ENCODE data around the gene PRKAG2.

The PRKAG2 gene

DNA sequence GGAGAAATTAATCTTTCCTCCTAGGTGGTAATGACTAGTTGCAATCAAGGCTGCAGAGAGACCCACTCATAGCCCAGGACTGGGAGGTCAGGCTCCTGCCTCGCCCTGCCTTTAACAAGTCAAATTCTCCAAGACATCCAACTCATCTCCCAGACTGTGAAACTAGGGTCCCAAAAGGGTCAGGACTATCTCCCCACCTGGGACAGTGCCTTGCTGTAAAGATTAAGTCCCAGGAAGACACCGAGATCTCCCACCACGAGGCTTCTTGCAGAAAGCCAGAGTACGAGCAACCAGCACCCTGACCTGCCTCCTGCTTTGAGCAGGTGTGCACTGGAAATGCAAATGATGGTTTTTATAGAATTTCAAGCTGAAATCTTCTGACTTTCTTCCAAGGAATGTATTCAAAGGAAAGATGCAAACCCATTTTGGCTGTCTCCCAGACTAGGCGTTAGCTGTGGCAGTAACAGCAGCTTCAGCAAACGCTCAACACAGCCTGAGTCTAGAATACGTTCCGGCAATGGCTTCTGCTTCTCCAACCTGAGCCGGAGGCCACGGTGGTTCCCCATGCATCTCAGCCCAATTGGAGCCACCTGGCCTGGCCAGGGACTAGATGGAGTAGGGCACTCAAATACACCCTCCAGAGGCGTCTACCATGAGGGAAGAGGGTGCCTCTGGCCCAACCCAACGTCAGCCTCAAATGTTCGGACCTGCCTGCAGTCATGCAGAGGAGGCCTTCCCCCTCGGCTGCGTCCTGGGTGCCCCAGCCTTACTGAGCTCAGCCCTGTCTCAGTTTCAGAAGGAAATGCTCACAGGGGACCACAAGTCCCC is 170.4 kb downstream of the PRKAG2 start:
- no peak overlapping the region for H3K4me3 ChIP-seq (ENCODE audit: low read length)
- H3K36me3 ChIP-seq (ENCODE audit: control insufficient read depth, insufficient read depth, low read length) = no peaks in the 10 kb centered on the region
- H3K9me3 ChIP-seq (ENCODE audit: control insufficient read depth, low read length) = no peaks in the 10 kb centered on the region
- no peak overlapping the region for H3K9ac ChIP-seq (ENCODE audit: low read length)
- H3K4me1 ChIP-seq (ENCODE audit: control insufficient read depth, insufficient read depth, low read length) = peaks cover 9% of the 10 kb centered on the region
- no peaks in the 10 kb centered on the region for H3K27me3 ChIP-seq (ENCODE audit: control insufficient read depth, insufficient read depth, low read length)

DNA sequence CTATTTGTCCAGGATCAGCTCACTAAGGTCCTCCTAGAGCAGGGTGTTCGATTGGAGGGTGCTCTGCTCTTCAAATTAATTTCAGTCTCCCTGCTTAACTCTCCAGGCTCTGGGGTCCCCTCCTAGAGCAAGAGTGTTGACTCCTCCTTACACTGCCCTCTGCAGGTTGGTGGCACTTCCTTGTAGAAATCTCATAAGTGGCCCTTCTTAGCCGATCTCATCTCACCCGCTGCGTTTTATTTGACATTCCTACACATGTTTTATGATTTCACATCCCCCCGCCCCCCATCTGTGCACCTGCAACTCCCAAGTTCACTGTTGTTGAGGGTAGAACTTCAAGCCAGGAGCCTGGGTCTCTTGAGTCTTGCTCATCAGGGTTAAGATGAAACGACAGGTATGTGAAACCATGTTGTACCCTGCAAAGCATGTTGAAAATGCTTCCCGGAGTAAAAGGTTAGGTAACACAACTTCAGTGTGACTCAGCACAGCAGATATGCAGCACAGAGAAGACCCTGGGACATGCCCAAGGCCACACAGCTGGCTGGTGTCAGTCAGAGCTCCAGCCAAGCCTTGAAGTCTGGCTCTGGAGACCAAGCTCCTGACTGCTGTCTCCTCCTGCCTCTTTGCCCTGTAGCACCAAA is 171.2 kb downstream of the PRKAG2 start:
- Histone ChIP-seq H3K27me3 (ENCODE audit: control insufficient read depth, insufficient read depth, low read length) (no peaks in the 10 kb centered on the region), H3K4me3 (ENCODE audit: low read length) (no peak overlapping the region), H3K4me1 (ENCODE audit: control insufficient read depth, insufficient read depth, low read length) (peaks cover 9% of the 10 kb centered on the region), H3K36me3 (ENCODE audit: control insufficient read depth, insufficient read depth, low read length) (no peaks in the 10 kb centered on the region), H3K9ac (ENCODE audit: low read length) (no peak overlapping the region), H3K9me3 (ENCODE audit: control insufficient read depth, low read length) (no peaks in the 10 kb centered on the region)

DNA sequence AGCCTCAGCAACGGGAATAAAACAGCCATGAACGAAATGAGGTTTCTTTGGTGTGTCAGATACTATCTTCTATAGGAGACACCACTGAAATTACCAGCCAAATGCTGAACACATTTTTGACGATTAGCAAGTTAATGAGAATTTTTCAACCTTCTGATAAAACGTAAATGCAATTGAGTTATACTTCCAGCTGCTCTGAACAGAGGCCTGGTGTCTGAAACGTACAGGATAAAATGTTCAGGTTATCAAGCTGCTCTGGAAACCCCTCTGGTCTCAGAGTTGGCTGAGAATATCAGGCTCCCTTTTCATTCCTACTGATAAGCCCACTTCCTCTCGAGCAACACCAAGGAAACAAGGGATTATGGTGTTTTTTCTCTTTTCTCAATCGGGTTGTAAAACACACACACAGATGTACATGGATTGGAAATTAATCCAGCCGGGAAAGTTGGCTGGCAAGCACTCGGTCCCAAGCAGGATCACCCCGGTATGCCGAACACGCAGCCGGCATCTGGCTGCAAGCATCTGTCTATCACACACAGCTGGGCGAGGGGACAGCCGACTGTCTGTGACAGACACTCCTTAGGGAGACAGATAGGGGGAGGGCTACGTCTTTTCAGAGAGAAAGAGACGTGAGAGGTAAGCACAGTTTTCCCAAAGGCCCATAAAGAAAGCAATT is 171.8 kb downstream of the PRKAG2 start:
- Histone ChIP-seq H3K9me3 (ENCODE audit: control insufficient read depth, low read length) (no peaks in the 10 kb centered on the region), H3K9ac (ENCODE audit: low read length) (no peak overlapping the region), H3K4me3 (ENCODE audit: low read length) (no peak overlapping the region), H3K36me3 (ENCODE audit: control insufficient read depth, insufficient read depth, low read length) (no peaks in the 10 kb centered on the region), H3K4me1 (ENCODE audit: control insufficient read depth, insufficient read depth, low read length) (peaks cover 9% of the 10 kb centered on the region), H3K27me3 (ENCODE audit: control insufficient read depth, insufficient read depth, low read length) (no peaks in the 10 kb centered on the region)

DNA sequence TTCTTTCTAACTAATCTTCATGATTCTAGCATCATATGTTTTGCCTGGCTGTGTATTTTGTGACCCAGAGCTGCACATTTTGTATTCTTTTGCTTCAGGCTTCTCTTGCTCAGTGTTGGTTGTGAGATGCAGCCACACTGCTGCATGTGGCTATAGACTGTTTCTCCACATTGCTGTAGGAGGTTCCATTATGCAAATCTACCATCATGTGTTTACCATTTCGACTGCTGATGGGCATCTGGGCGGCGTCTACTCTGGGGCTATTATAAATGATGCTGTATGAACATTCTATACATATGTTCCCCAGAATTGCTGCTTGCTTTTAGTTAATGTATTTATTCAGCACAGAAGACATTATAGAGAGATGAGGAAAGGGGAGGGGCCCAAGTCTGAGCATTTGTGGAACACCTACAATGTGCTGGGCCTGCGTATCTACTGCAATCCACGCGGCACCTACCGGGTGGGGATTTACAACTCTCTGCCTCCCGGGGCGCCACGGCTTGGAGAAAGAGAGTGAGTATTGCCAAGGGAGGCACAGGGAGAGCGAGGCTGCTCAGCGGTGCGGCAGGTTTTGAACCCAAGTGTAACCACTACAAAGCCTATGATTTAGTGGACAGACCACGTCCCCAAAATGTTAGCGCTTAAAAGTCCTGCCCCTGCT is 172.5 kb downstream of the PRKAG2 start:
- Histone ChIP-seq H3K4me3 (ENCODE audit: low read length) (no peak overlapping the region), H3K4me1 (ENCODE audit: control insufficient read depth, insufficient read depth, low read length) (peaks cover 9% of the 10 kb centered on the region), H3K9ac (ENCODE audit: low read length) (no peak overlapping the region), H3K27me3 (ENCODE audit: control insufficient read depth, insufficient read depth, low read length) (no peaks in the 10 kb centered on the region), H3K36me3 (ENCODE audit: control insufficient read depth, insufficient read depth, low read length) (no peaks in the 10 kb centered on the region), H3K9me3 (ENCODE audit: control insufficient read depth, low read length) (no peaks in the 10 kb centered on the region)

DNA sequence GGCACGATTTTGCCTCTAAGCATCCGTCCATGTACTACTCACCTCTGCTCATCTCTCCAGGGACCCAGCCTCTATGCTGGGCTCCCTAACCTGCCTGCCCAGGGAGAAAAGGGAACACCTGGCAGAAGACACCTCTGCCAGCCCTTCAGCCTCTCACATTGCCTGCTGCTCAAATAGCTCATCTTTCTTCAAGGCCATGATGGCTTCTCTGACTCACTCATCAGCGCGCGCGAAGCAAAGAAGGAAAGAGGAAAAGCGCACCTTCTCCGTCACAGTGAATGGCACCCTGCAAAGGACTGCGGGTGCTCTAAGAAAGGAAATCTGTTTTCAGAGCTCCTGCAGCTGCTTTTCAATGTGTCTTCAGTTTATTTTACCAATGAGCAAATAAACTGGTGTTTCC is 174.0 kb downstream of the PRKAG2 start:
- Histone ChIP-seq H3K9me3 (ENCODE audit: control insufficient read depth, low read length) (no peaks in the 10 kb centered on the region), H3K9ac (ENCODE audit: low read length) (no peak overlapping the region), H3K4me1 (ENCODE audit: control insufficient read depth, insufficient read depth, low read length) (peaks cover 9% of the 10 kb centered on the region), H3K27me3 (ENCODE audit: control insufficient read depth, insufficient read depth, low read length) (no peaks in the 10 kb centered on the region), H3K4me3 (ENCODE audit: low read length) (no peak overlapping the region), H3K36me3 (ENCODE audit: control insufficient read depth, insufficient read depth, low read length) (no peaks in the 10 kb centered on the region)

DNA sequence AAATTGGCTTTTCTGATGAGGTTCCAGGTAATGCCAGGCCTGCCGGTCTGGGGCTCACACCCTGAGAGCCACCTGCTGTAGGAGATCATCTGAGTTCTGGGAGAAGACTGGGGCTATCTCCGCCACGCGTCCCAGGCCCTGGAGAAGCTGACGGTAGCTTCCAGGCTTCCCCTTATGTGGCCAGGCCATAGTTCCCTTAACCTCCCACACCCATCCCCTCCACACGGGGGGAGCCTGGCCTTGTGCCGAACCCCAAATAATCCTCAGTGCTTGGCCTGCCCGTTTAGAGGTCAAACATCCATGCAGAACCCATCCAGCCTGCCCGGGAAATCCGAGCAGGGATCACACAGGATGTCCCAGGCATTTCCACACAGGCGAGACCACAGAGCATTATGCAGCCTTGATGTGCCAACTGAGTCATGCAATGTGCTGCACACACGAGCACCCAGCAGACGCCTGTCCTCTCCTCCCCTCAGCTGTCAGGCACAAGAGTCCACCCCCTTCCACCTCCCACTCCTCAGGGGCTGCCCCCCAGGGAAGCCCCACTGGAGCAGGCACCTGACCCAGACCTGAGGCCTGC is 176.2 kb downstream of the PRKAG2 start:
- Histone ChIP-seq H3K9me3 (ENCODE audit: control insufficient read depth, low read length) (no peaks in the 10 kb centered on the region), H3K27me3 (ENCODE audit: control insufficient read depth, insufficient read depth, low read length) (no peaks in the 10 kb centered on the region), H3K4me3 (ENCODE audit: low read length) (no peak overlapping the region), H3K36me3 (ENCODE audit: control insufficient read depth, insufficient read depth, low read length) (no peaks in the 10 kb centered on the region), H3K4me1 (ENCODE audit: control insufficient read depth, insufficient read depth, low read length) (peaks cover 20% of the 10 kb centered on the region), H3K9ac (ENCODE audit: low read length) (no peak overlapping the region)

DNA sequence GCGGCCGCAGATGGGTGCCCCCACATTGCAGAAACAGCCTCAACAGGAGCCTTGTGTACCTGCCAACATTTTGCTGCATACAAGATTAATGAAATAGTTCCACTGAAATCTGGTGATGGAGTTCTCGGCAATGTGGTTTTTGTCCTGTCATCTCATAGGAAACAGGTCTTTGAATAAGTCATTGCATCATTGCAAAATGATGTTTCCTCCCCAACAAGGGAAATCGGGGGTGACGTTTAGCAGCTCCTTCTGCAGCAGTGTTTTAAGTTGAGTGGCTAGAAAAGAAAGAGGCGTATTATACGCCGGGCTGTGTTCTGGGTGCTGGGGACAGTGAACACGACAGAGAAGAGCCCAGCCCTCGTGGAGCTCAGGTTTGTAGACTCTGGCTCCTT is 177.0 kb downstream of the PRKAG2 start:
- Histone ChIP-seq H3K4me1 (ENCODE audit: control insufficient read depth, insufficient read depth, low read length) (peaks cover 21% of the 10 kb centered on the region), H3K27me3 (ENCODE audit: control insufficient read depth, insufficient read depth, low read length) (no peaks in the 10 kb centered on the region), H3K36me3 (ENCODE audit: control insufficient read depth, insufficient read depth, low read length) (no peaks in the 10 kb centered on the region), H3K4me3 (ENCODE audit: low read length) (no peak overlapping the region), H3K9me3 (ENCODE audit: control insufficient read depth, low read length) (no peaks in the 10 kb centered on the region), H3K9ac (ENCODE audit: low read length) (no peak overlapping the region)

DNA sequence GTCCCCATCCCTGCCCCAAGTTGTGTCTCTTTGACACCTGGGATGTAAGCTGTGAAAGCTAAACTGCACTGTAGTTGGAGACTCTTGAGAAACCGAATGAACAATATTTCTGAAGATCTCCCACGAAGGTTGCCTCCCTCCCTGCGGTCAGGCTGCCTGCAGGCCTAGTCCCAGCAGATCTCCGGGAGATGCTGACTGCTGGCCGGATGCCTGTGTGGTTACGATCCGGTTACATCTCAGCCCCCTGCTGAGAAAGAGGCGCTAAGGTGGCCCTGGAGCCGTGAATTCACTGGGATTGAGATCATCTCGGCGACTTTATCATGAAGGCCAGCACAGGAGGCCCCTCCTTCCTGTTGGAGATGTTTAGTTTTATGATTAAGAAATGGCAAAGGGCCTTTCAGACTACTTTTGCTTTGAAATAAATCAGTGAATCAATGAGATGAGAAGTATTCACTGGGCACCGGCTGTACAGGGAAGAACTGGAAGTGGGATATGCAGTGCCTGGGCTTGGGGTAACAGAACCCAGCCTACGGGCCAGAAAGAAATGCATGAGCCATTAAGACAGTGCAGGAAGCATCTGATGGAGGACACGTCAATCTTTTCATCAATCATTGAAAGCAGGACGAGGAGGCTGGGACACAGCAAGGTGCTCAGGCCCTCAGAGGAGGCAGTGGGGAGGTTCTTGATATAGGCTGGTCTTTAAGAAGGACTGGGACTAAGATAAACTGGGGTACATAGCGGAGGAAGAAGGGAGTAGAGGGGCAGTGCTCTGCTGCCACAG is 177.6 kb downstream of the PRKAG2 start:
- peaks cover 21% of the 10 kb centered on the region for H3K4me1 ChIP-seq (ENCODE audit: control insufficient read depth, insufficient read depth, low read length)
- no peak overlapping the region for H3K4me3 ChIP-seq (ENCODE audit: low read length)
- no peaks in the 10 kb centered on the region for H3K27me3 ChIP-seq (ENCODE audit: control insufficient read depth, insufficient read depth, low read length)
- no peak overlapping the region for H3K9ac ChIP-seq (ENCODE audit: low read length)
- H3K9me3 ChIP-seq (ENCODE audit: control insufficient read depth, low read length) = no peaks in the 10 kb centered on the region
- H3K36me3 ChIP-seq (ENCODE audit: control insufficient read depth, insufficient read depth, low read length) = no peaks in the 10 kb centered on the region

DNA sequence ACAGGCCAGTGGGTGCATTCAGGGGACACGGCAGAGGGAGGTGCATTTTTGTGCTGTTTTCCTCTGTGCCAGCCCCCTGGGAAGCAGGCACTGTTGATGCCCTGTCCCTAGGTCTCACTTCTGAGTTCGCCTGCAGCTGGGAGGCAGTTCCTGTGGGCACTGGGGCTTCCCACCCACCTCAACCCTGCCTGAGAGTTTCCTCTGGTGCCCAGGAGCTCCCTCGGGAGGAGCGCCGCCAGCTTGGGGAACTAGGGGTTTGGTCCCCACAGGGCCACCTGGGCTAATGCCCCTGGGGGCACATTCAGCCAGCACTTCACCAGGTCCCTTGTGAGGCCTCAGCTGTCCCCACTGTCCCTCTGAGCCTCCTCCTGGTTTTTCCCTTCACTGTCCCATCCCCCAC is 179.0 kb downstream of the PRKAG2 start:
- H3K4me3 ChIP-seq (ENCODE audit: low read length) = no peak overlapping the region
- no peaks in the 10 kb centered on the region for H3K36me3 ChIP-seq (ENCODE audit: control insufficient read depth, insufficient read depth, low read length)
- H3K9me3 ChIP-seq (ENCODE audit: control insufficient read depth, low read length) = no peaks in the 10 kb centered on the region
- H3K9ac ChIP-seq (ENCODE audit: low read length) = no peak overlapping the region
- H3K4me1 ChIP-seq (ENCODE audit: control insufficient read depth, insufficient read depth, low read length) = peaks cover 21% of the 10 kb centered on the region
- no peaks in the 10 kb centered on the region for H3K27me3 ChIP-seq (ENCODE audit: control insufficient read depth, insufficient read depth, low read length)

DNA sequence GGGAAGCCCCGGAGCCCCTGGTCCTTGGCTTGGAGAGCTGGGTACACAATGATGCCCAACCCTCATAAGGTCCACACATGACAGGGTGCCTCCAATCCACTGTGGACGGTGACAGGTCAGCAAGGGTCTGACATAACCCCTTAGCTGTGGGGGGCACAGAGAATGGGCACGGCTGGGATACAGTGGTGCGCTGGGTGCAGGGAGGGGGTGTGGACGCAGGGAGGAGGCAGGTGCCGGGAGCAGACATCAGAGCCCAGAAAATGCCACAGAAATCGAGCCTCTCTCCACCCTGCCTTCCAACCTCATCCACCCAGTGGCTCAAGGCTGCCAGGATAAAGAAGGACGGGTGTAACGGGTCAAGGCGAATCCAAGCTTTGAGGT is 179.4 kb downstream of the PRKAG2 start:
- no peaks in the 10 kb centered on the region for H3K9me3 ChIP-seq (ENCODE audit: control insufficient read depth, low read length)
- peaks cover 21% of the 10 kb centered on the region for H3K4me1 ChIP-seq (ENCODE audit: control insufficient read depth, insufficient read depth, low read length)
- H3K9ac ChIP-seq (ENCODE audit: low read length) = no peak overlapping the region
- no peaks in the 10 kb centered on the region for H3K36me3 ChIP-seq (ENCODE audit: control insufficient read depth, insufficient read depth, low read length)
- no peaks in the 10 kb centered on the region for H3K27me3 ChIP-seq (ENCODE audit: control insufficient read depth, insufficient read depth, low read length)
- no peak overlapping the region for H3K4me3 ChIP-seq (ENCODE audit: low read length)

DNA sequence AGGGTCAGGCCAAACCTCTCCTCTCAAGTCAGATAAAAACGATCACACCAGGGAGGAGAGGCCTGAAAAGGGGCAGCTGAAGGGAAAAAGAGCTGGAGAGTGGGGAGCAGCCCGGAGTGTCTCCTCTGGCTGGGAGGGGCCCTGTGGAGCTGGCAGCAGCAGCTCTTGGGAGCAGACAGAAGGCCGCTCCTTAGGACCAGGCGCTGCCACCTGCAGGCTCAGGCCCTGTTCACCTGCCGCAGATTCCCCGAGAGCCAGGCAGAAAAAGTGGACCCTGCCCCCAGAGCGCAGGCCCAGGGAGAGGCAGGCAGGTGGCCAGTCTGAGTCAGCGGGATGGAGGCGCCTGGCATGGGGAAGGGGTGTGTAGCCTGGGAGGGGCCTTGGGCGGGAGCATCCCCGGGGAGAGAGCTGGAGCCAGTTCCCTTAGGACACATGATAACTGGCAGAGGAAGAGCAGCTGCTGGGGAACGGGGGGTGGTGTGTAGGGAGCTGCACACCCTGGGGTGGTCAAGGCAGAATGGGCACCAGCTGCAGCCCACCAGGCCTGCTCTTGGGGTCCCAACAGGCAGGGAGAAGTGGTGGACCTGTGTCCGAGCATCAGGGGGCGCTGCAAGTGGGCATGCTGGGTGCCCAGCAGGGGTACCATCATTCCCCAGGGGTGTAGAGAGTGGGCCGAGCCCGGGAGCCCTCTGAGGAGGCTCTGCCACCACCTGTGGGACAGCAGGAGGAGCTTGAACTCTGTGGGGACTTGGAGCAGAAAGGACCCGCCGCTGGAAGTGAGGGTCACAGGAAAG is 180.0 kb downstream of the PRKAG2 start:
- Histone ChIP-seq H3K4me3 (ENCODE audit: low read length) (no peak overlapping the region), H3K36me3 (ENCODE audit: control insufficient read depth, insufficient read depth, low read length) (no peaks in the 10 kb centered on the region), H3K9me3 (ENCODE audit: control insufficient read depth, low read length) (no peaks in the 10 kb centered on the region), H3K27me3 (ENCODE audit: control insufficient read depth, insufficient read depth, low read length) (no peaks in the 10 kb centered on the region), H3K9ac (ENCODE audit: low read length) (no peak overlapping the region), H3K4me1 (ENCODE audit: control insufficient read depth, insufficient read depth, low read length) (peaks cover 21% of the 10 kb centered on the region)

Data from mucosa of stomach (tissue), 1 donor.